ENCODE measurements around the gene SMCHD1.
"Not testable (repeated sequence)": the region's sequence is repeated elsewhere in the genome, so short reads cannot be mapped to it uniquely, and the experiment has no call there.

SMCHD1 gene

DNA sequence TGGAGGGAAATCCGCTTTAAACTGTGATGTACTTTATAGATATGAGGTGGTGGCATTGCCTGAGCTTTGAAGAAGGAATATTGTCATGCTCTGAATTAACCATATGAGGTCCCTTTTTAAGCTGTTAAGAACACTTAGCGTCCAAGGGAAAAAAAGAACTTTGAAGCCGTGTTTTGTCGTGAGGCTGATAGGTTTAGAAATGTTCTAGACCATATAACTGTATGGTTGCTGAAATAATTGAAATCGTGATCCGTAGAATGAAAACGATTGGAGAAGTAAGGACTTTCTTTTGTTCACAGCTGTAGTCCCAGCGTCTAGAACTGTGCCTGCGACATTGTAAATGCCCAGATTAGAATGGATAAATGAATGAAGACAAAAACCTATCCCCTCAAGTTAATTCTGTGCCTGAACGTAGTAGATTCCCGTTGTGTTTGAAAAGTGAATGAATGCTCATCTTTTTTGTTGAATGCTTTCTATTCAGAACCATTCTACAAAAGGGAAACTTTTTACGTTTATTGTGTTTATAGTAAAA, 1.5 kb downstream of the SMCHD1 start:
- in situ Hi-C loops (cut with MboI; ENCODE audit: low sequenced_read_pairs), result no loop called here

DNA sequence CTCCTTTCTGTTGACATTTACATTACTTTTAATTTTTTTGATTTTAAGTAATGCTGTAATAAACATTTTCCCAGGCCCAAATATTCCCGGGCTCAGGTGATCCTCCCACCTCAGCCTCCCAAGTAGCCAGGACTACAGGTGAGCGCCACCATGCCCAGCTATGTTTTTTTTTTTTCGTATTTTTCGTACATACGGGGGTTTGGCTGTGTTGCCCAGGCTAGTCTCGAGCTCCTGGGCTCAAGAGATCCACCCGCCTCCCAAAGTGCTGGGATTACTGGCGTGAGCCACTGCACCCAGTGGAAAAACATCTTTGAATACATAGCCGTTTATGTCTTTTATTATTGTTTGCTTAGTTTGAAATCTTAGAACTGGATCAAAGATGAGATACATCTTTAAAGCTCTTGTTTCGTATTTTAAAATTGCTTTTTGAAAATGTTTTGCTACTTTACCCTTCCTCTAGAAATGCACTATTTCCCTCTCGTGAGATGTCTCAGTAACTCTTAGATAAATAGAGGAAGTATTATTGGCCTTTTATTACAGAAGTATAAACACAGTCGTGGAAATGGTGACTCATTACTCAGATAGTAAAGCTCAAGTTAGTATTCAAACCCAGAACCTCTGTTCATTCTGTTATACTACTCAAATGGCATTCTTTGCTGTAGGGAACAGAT, 2.4 kb downstream of the SMCHD1 start:
- in situ Hi-C loops (cut with MboI; ENCODE audit: low sequenced_read_pairs), result no loop called here

DNA sequence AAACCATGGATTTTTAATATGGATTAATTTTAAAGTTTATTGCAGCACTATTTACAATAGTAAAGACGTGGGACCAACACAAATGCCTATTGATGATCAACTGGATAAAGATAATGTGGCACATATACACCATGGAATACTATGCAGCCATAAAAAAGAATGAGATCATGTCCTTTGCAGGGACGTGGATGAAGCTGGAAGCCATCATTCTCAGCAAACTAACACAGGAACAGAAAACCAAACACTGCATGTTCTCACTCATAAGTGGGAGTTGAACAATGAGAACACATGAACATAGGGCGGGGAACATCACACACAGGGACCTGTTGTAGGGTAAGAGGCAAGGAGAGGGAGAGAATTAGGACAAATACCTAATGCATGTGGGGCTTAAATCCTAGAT, 5.3 kb downstream of the SMCHD1 start:
- in situ Hi-C loops (cut with MboI; ENCODE audit: low sequenced_read_pairs), result not testable (repeated sequence)

DNA sequence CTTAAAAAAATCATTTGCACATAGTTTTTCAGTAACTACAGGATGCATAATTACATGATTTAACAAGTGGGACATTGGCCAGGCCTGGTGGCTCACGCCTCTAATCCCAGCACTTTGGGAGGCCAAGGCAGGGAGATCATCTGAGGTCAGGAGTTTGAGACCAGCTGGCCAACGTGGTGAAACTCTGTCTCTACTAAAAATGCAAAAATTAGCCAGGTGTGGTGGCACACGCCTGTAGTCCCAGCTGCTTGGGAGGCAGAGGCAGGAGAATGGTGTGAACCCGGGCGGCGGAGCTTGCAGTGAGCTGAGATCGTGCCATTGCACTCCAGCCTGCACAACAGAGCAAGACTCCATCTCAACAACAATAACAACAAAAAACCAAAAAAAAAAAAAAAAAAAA, 6.8 kb downstream of the SMCHD1 start:
- in situ Hi-C loops (cut with MboI; ENCODE audit: low sequenced_read_pairs), result not testable (repeated sequence)

DNA sequence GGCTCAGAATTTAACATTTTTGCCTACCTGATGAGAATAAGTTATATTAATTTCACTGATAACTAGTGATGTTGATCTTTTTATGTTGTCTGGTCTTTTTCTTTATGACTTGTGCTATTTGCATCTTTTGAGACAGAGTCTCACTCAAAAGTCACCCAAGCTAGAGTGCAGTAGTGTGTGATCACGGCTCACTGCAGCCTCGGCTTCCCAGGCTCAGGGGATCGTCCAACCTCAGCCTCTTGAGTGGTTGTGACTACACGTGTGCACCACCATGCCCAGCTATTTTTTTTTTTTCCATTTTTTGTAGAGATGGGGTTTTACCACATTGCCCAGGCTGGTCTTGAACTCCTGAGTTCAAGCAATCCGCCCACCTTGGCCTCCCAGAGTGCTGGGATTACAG, 7.5 kb downstream of the SMCHD1 start:
- in situ Hi-C loops (cut with MboI; ENCODE audit: low sequenced_read_pairs), result no loop called here

DNA sequence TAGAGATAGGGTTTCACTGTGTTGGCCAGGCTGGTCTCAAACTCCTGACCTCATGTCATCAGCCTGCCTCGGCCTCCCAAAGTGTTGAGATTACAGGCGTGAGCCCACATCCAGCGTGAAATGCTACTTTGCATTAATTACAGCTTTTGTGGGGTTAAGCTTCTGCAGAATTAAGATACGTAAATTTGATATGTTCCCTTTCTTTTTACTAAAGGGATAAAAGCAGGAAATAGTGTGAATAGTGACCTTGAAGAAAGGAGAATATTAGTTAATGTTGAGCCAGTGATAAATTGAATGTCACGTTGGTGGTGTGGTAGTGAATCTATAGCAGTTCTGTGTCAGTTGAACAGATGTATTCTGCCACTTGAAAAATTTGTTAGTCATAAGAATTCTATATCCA, 16.9 kb downstream of the SMCHD1 start:
- in situ Hi-C loops (cut with MboI; ENCODE audit: low sequenced_read_pairs), result no loop called here

DNA sequence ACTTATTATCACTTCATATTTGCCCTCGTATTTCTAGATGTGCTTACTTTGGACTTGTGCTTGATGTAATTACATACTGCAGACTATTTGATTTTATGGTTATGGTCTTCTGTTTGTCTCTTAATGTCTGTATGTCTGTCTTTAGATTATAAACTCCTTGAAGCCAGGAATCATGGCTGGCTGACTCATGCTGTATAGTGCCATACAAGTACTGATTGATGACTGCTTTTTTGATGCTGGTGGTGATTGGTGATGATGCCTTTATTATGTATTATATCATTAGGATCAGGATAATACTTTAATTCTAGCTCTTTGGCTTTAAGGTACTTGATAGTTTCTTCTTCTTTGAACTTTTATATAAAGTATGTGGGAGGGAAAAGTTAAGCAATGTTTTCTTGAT, 17.3 kb downstream of the SMCHD1 start:
- in situ Hi-C loops (cut with MboI; ENCODE audit: low sequenced_read_pairs), result no loop called here

DNA sequence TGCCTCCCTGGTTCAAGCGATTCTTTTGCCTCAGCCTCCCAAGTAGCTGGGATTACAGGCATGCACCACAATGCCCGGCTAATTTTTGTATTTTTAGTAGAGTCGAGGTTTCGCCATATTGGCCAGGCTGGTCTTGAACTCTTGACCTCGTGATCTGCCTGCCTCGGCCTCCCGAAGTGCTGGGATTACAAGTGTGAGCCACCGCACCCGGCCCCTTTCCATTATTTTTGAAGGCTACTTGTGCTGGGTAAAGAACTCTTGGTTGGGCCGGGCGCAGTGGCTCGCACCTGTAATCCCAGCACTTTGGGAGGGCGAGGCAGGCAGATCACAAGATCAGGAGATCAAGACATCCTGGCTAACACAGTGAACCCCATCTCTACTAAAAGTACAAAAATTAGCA, 23.4 kb downstream of the SMCHD1 start:
- in situ Hi-C loops (cut with MboI; ENCODE audit: low sequenced_read_pairs), result not testable (repeated sequence)

DNA sequence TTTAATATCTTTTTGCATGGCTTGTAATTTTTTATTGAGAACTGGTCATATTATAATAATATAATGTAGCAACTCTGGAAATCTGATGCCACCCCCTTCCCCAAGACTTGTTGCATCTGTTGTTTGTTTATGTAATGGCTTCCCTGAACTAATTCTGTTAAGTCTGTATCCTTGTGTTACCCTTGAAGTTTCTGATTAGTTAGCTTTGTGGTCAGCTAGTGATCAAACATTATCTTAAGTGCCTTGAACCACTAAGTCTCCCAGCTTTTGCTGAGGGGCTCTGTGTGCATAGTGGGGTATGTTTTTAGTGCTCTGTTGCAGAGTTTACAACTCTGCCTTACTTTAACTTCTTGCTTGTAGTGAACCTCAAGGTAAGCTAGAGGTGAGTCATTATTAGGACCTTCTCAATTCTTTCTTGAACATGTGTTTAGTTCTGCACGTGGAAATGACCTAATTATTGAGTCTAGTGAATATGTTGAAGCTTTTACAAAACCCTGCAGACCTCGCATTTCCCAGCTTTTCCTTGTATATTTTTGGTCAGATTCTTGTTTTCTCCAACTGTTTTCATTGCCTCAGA, 24.8 kb downstream of the SMCHD1 start:
- in situ Hi-C loops (cut with MboI; ENCODE audit: low sequenced_read_pairs), result no loop called here

DNA sequence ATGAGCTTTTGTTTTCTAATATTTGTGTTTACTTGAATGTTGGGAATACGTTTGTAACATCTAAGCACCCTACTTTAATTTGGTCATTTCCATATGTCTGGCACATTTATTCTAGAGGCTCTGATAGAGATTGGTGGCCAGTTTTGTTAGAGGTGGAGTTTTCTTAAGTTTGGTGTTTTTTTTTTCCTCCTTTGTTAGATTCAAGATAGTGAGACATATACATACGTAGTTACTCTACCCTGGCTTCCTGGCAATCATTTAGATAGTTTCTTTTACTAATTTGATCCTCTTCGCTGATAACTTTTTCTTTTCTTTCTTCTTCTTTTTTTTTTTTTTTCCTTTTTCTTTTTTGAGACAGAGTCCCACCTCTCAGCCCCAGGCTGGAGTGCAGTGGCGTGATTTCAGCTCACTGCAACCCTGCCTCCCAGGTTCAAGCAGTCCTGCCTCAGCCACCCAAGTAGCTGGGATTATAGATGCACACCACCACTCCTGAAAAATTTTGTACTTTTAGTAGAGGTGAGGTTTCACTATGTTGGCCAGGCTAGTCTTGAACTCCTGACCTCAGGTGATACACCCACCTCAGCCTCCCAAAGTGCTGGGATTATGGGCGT, 26.6 kb downstream of the SMCHD1 start:
- in situ Hi-C loops (cut with MboI; ENCODE audit: low sequenced_read_pairs), result no loop called here

DNA sequence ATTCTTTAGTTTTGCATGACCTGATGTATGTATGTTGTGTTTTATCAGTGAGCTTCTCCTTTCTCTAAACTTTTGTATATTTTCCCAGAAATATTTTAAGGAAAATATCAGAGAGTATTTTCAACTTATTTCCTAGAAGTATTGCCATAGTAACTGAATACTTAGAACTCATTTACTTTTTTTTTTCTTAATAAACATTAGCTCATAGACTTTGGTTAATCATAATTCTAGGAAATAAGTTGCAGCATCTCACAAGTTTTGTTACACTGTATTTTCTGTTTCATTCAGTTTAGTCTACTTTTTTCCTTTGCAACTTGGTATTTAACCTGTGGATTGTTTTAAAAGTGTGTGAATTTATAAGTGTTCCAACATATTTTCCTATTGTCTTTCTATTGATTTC, 27.5 kb downstream of the SMCHD1 start:
- in situ Hi-C loops (cut with MboI; ENCODE audit: low sequenced_read_pairs), result no loop called here

DNA sequence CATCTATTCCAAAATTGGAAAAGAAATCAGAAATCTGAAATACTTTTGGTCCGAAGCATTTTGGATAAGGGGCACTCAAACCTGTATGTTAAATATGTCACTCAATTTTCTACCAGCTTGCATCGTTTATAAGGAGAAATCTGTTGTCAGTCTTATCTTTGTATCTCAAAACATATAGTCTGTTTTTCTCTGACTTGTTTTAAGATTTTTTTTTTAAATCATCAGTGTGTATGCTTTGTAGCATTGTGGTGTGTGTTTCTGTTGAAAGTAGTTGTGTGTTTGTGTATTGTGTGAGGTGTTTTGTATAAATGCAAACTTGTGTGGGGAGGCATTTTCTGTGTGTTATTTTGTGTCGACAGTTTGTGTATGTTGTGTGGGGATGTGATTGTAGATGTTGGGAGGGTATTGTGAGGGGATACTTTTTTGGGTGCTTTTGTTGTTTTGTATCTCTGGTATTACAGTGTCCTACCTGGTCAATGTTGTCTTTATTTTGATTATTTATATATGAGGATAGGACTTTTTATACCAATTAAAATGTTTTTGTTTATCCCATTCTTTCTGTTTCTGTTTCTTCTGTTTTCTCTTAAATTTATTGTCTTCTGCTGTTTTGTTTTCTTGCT, 30.9 kb downstream of the SMCHD1 start:
- in situ Hi-C loops (cut with MboI; ENCODE audit: low sequenced_read_pairs), result no loop called here

DNA sequence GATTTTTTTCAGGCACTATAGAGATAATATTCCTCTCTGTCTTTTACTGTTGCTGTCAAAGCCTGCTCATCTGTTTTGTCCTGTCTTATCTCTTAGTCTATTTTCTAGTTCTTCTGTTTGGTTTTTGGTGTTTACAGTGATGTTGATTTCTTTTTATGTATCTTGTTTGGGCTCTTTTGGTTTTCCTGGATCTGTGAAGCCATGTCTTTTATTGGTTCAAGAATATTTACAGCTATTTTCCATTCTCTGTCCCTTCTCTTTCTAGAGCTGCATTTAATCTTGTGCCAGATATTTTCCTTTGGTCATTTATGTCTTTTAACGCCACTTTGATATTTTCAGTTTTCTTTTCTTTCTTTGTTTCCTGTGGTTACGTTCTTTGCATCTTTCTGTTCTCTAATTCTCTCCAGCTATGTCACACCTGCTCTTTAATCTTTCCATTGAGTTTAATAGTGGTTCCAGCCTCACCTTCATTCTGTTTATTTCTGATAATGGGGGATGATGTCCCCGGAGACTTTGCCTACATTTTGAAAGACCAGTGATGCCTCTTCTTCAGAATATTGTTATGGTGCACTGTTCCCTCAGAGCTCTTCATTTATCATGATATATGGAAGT, 32.0 kb downstream of the SMCHD1 start:
- in situ Hi-C loops (cut with MboI; ENCODE audit: low sequenced_read_pairs), result no loop called here

DNA sequence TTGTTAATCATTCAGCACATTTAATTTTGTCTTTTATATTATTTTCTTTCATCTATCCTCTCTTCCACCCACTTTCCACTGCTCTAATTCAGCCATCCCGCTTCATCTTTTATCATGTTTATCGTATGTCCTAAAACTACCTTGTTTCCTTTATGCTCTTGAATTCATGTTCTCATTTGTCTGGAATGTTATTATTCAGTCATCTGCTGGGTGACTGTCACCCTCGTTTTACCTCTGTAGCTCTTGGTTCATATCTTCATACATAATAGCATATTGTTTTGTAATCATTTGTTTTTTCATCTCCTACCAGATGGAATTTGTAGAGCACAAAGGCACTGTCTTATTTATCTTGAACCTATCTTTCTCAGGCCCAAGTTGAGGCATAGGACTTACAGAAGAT, 37.0 kb downstream of the SMCHD1 start:
- in situ Hi-C loops (cut with MboI; ENCODE audit: low sequenced_read_pairs), result no loop called here

DNA sequence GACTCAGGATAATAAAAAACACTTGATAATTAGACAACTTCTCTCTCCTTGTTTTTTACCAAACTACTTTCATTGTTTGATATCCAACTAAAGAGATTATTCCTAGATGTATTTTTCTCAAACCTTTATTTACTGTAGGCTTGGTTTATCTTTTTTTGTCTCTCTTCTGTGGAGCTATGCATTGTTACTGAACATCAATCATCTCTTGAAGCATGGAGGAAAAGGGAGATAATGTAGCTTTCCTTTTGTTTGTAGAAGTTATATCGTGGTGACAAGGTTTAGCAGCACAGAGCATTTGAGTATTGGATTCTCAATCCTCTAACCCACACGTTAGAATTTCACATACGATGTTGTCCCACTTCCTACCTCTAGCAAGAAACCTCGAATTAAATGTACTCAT, 41.7 kb downstream of the SMCHD1 start:
- in situ Hi-C loops (cut with MboI; ENCODE audit: low sequenced_read_pairs), result no loop called here

DNA sequence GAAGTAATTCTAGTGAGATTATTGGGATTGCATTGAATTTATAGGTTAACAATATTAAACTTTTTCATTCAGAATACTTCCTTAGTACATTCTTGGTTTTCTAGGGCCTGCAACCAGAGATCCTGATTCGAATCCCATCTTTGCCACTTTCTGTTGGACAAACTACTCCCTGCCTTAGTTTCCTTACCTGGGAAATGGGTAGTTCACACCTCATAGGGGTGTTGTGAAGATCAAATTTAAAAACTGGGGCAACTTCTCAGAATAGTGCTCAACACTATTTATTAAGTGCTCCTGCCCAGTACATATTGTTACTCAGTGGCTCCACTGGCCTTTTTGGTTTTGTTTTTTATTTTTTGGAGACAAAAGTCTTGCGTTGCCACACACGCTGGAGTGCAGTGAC, 43.5 kb downstream of the SMCHD1 start:
- in situ Hi-C loops (cut with MboI; ENCODE audit: low sequenced_read_pairs), result no loop called here

DNA sequence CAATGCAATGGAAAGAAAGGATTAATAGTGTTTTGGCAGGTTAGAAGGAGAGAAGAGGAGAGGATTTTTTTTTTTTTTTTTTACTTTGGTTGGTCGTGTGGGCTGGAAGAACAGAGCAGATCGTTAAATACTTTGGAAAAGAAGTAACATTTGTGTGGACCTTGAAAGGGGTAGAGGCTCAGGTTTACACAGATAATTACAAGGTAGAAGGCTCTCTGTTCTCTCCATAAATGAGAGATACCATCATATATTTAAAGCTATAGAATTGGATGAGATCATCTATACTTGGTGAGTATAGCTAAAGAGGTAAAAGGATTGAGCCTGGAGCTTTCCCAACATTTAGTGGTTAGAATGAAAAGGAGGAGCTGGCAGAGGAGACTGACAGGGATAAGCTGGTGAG, 49.0 kb downstream of the SMCHD1 start:
- in situ Hi-C loops (cut with MboI; ENCODE audit: low sequenced_read_pairs), result no loop called here

DNA sequence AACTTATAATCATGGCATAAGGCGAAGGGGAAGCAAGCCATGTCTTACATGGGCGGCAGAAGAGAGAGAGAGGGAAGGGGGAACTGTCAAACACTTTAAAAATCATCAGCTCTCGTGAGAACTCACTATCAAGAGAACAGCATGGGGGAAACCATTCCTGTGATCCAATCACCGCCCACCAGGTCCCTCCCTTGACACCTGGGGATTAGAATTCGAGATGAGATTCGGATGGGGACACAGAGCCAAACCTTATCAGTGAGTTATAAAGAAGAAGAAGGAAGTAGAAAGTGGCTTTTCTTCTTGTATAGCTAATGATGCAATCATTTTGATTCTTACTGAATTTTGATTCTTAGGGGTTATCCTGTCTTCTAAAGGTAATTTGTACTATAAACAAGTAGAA, 51.4 kb downstream of the SMCHD1 start:
- in situ Hi-C loops (cut with MboI; ENCODE audit: low sequenced_read_pairs), result no loop called here

DNA sequence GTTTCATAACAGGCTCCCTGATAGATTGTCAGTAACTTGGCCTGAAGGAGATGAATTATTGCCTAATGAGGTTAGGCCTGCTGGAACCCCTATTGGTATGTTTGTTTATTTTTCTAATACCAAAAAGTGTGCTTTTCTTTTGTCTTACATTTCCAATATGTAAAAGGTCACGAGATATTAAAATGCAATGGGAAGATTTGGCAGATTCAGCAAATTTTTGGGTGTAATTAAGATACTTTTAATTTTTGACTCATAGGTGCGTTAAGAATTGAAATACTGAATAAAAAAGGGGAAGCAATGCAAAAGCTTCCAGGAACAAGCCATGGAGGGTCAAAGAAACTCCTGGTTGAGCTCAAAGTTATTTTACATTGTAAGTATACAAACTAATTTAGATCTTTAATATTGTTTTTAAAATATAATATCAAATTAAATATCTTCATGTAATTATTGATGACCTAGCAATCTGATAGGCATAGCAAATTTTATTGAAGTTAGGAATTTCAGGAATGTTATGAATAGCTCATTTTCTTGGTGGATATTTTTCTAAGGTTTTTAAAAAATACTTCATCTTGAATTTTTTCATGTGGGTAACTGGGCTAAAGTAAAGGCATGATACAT, 52.1 kb downstream of the SMCHD1 start:
- in situ Hi-C loops (cut with MboI; ENCODE audit: low sequenced_read_pairs), result no loop called here

DNA sequence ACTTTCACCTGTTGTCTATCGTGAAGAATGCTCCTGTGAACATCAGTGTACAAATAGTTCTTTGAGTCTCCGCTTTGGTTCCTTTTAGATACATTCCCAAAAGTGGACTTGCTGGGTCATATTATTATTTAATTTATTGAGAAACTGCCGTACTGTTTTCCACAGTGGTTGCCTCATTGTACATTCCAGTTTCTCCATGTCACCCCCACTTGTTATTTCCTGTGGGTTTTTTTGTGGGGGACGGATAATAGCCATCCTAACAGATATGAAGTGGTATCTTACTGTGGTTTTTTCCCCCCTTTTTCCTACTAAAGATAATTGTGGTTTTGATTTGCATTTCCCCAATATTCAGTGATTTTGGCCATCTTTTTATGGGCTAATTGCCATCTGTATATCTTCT, 53.8 kb downstream of the SMCHD1 start:
- in situ Hi-C loops (cut with MboI; ENCODE audit: low sequenced_read_pairs), result no loop called here

DNA sequence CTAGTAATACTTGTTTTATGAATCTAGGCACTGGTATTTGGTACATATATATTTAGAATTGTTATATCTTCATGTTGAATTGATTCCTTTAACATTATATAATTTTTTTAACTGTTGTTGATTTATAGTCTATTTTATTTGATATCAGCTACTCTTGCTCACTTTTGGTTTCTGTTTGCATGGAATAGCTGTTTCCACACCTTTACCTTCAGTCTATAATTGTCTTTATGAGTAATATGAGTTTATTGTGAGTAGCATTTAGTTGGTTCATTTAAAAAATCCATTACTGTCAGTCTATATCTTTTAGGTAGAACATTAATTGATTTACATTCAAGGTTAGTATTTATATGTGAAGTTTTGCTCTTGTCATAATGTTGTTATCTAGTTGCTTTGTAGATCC, 58.6 kb downstream of the SMCHD1 start:
- in situ Hi-C loops (cut with MboI; ENCODE audit: low sequenced_read_pairs), result no loop called here

All from HL-60/S4 (cell line).